DND-41 (cell line): ENCODE data around the gene RSPH3.

ENCODE experiments used
- ATAC-seq: fragments of 200-7000 bp; cut with Tn5 transposase; 3 replicates; pipeline ENCODE4 v1.9.1; 2021; ENCODE audit warnings: low read depth; ENCODE audit not compliant: insufficient read depth
- DNase-seq: peaks from one replicate; pipeline ENCODE4 v3.0.0-alpha.2; 2020
- H2AFZ ChIP-seq: 2 replicates; pipeline ENCODE4 v1.6.0; 2012; ENCODE audit warnings: low read depth, low read length
- H3K27ac ChIP-seq: 2 replicates; pipeline ENCODE4 v1.5.1; 2012; ENCODE audit warnings: low read length, inconsistent platforms
- H3K27me3 ChIP-seq: fragments of 200-600 bp; sonication (generic); 2 replicates; pipeline ENCODE4 v1.6.0; 2012; ENCODE audit warnings: low read length, mild to moderate bottlenecking, inconsistent platforms; ENCODE audit not compliant: insufficient read depth, poor library complexity
- H3K36me3 ChIP-seq: 2 replicates; pipeline ENCODE4 v1.5.1; 2012; ENCODE audit warnings: low read length, inconsistent platforms; ENCODE audit not compliant: insufficient read depth
- H3K4me1 ChIP-seq: 2 replicates; pipeline ENCODE4 v1.5.1; 2012; ENCODE audit warnings: mild to moderate bottlenecking, low read length; ENCODE audit not compliant: insufficient read depth
- H3K4me2 ChIP-seq: 2 replicates; pipeline ENCODE4 v1.6.0; 2012; ENCODE audit warnings: mild to moderate bottlenecking, moderate library complexity, low read length, inconsistent platforms; ENCODE audit not compliant: insufficient read depth
- H3K4me3 ChIP-seq, 2 experiments: fragments of 200-600 bp in 1 of 2; shearing (Covaris generic) in 1 of 2; 2 replicates each; pipeline ENCODE4 v1.5.1; 2012 to 2016; ENCODE audit warnings: inconsistent platforms in 2 of 2, low read length in 2 of 2, mild to moderate bottlenecking in 2 of 2, low read depth in 1 of 2, moderate library complexity in 1 of 2
- H3K79me2 ChIP-seq: 2 replicates; pipeline ENCODE4 v1.6.0; 2012; ENCODE audit warnings: low read length, inconsistent platforms; ENCODE audit not compliant: insufficient read depth
- H3K9ac ChIP-seq: 2 replicates; pipeline ENCODE4 v1.6.0; 2012; ENCODE audit warnings: low read depth, mild to moderate bottlenecking, inconsistent platforms, low read length, moderate library complexity
- H3K9me3 ChIP-seq: 2 replicates; pipeline ENCODE4 v1.5.1; 2012; ENCODE audit warnings: low read length, moderate library complexity, mild to moderate bottlenecking, inconsistent platforms; ENCODE audit not compliant: insufficient read depth, severe bottlenecking
- H4K20me1 ChIP-seq: 2 replicates; pipeline ENCODE4 v1.6.0; 2012; ENCODE audit warnings: low read length; ENCODE audit not compliant: insufficient read depth
- CTCF ChIP-seq: IDR thresholded peaks from 2 replicates; pipeline ENCODE4 v1.5.1; 2012; ENCODE audit warnings: borderline replicate concordance, low read length, moderate library complexity, mild to moderate bottlenecking; ENCODE audit not compliant: poor library complexity, severe bottlenecking; ENCODE audit errors: extremely low read depth
- EZH2 ChIP-seq: IDR thresholded peaks from 3 replicates; pipeline ENCODE4 v1.6.1; 2012; ENCODE audit warnings: borderline replicate concordance, low read depth, mild to moderate bottlenecking, moderate library complexity, low read length, inconsistent platforms; ENCODE audit not compliant: severe bottlenecking

Gene RSPH3

DNA sequence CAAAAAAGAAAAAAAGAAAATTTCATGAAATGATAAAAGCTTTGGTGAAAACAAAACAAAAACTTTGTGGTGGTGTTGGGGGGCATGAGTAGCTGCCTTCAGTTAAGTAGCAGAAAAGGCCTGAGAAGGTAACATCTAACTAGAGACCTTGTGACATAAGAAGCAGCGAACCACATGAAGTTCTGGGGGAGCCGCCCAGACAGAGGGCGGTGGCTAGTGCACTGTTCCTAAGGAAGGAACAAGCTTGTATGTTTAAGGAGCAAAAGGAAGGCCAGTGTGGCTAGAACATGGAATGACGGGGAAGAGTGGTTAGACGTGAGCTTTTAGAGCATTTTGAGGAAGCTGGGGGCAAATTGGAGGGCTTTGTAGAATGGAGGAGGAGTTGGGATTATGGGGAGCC, 7.5 kb upstream of the RSPH3 start:
- Histone ChIP-seq H3K4me1 (no peaks in the 10 kb centered on the region), H3K9ac (no peak overlapping the region)

DNA sequence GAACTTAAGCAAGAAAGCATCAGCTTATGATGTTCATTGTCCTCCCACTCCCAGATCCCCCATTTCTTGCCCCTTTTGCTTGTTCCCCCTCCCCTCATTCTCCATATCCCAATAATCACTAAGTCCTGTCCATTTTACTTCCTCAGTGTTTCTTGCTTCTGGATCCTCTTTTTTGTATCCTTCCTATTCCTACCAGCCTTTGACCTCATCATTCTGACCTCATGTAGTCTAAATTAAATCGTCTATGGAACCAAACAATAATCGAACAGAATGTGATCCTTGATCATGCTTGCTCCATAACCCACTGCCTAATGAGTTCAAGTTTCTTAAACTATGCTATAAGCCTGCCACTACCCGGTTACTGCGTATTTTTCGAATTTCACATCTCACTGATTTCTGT, 5.4 kb upstream of the RSPH3 start:
- peaks cover 10% of the 10 kb centered on the region for H3K4me1 ChIP-seq
- no peak overlapping the region for H3K27ac ChIP-seq
- no peaks in the 10 kb centered on the region for H3K27me3 ChIP-seq
- no peak for TF ChIP-seq EZH2
- H3K79me2 ChIP-seq = 0 out of 2 replicates have a peak, but pooled peaks cover 3% of the 10 kb centered on the region
- no peaks in the 10 kb centered on the region for H3K9me3 ChIP-seq
- ATAC-seq = no peak
- H3K36me3 ChIP-seq = no peaks in the 10 kb centered on the region
- H3K4me2 ChIP-seq = no peak overlapping the region
- DNase-seq = no peak
- H3K9ac ChIP-seq = no peak overlapping the region
- no peak overlapping the region for H3K4me3 ChIP-seq
- H2AFZ ChIP-seq = no peak overlapping the region
- no peaks in the 10 kb centered on the region for H4K20me1 ChIP-seq

More for the DNA sequence above, 7.5 kb upstream of the RSPH3 start:
- Histone ChIP-seq H2AFZ (no peak overlapping the region), H3K79me2 (no peaks in the 10 kb centered on the region), H3K27ac (no peak overlapping the region), H3K36me3 (no peaks in the 10 kb centered on the region), H3K27me3 (no peaks in the 10 kb centered on the region), H3K9me3 (no peaks in the 10 kb centered on the region), H4K20me1 (no peaks in the 10 kb centered on the region), H3K4me2 (no peak overlapping the region), H3K4me3 (no peak overlapping the region)
- DNase-seq (no peak), ATAC-seq (no peak)
- TF ChIP-seq CTCF (no peak), EZH2 (no peak)

DNA sequence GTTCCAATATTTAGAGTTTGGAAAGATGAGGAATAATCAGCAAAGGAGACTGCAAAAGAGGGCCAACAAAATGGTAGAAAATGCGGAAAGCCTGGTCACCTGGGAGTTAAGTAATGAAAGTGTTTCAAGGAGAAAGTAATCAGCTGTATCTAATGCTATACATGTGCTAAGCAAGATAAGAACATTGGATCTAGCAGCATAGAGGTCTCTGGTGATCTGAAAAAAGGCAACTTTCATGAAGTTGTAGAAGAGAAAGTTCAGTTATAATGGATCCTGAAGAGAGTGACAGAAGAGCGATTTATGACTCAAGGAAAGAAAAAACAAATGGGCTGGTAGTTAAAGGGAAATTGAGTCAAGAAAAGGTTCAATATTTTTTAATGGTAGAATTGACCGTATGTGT, 4.6 kb upstream of the RSPH3 start:
- no peak overlapping the region for H3K4me3 ChIP-seq
- DNase-seq = no peak

More for the DNA sequence above, 4.6 kb upstream of the RSPH3 start:
- H4K20me1 ChIP-seq = no peaks in the 10 kb centered on the region
- no peaks in the 10 kb centered on the region for H3K27me3 ChIP-seq
- H3K4me2 ChIP-seq = no peak overlapping the region
- no peak for ATAC-seq
- 0 out of 2 replicates have a peak, but pooled peaks cover 4% of the 10 kb centered on the region for H3K79me2 ChIP-seq
- H3K36me3 ChIP-seq = no peaks in the 10 kb centered on the region
- TF ChIP-seq CTCF (no peak), EZH2 (no peak)
- H3K4me1 ChIP-seq = peaks cover 14% of the 10 kb centered on the region
- H3K27ac ChIP-seq = no peak overlapping the region
- no peak overlapping the region for H2AFZ ChIP-seq
- H3K9ac ChIP-seq = no peak overlapping the region
- H3K9me3 ChIP-seq = no peaks in the 10 kb centered on the region
